ENCODE results near the gene MED13.
"Not testable (repeated sequence)": the region's sequence is repeated elsewhere in the genome, so short reads cannot be mapped to it uniquely, and the experiment has no call there.

MED13 gene

DNA sequence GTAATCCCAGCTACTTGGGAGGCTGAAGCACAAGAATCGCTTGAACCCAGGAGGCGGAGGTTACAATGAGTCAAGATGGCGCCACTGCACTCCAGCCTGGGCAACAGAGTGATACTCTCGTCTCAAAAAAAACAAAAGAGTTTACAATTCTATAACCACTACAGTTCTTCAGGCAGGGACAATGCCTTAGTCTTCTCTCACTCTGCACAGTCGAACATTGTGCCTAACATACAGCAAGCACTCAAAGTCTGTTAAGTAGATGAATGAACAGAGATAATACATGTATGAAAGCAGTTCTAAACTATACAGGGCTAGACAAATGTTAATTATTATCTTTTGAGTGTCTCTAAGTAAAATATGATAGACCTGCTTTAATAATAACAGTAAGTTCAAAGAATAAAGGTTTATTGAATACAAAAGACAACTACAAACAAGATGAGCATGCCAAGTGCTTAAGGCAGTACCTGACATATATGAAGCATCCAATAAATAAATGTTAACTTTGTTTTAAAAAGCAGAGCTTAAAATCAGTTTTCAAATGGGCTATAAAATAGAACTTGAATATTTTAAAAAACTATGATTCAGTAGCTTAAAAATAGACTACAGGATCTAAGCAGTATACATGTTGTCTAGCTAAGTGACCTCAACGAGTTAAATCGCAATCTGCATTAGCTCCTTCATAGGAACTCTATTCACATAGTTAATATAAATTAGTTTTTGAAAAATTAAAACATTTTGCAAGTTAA is 156.6 kb downstream of the MED13 start:
- no peak for DNase-seq (ENCODE audit: low read depth in 2 of 2)

DNA sequence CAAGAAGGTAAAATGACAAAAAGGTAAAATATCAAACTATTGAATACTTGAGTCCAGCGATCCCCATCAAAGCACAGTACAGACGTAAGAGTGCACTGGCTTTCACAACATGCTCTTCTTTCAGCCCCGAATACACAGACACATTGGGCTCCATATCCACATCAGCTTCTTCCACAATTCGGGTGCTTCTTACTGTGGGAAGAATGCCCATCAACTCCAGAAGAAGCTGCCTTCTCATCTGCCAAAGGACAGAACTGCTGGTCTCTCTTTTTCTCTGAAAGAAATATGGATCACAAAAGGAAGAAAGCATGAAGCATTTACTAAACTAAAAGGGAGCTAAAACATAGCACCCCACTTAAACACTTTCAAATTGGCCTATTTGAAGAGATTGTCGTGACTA is 157.7 kb downstream of the MED13 start:
- DNase-seq (ENCODE audit: low read depth in 2 of 2) = no peak

DNA sequence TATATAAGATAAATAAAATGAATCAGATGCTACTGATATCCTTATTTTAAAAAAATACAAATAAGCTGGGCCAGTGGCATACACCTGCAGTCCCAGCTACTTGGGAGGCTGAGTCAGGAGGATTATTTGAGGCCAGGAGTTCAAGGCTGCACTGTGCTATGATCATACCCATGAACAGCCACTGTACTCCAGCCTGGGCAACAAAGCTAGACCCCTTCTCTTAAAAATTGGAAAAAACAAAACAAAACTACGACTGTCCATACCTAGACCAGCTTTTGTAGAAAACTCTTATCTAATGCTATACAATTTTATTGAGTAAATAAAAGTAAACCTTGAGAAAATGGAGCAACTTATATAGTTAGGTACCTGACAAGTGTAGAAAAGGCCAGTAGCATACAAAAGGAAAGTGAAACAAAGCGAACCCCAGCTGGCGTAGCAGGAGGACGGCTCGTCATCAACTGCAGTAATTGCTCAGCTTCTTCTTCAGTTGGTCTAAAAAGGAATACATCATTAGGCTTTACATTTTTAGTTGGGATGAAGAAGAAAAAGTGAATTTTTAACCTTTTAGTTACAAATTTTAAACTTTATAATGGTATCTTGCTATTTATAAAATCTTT is 160.9 kb downstream of the MED13 start:
- no peak for DNase-seq (ENCODE audit: low read depth in 2 of 2)

DNA sequence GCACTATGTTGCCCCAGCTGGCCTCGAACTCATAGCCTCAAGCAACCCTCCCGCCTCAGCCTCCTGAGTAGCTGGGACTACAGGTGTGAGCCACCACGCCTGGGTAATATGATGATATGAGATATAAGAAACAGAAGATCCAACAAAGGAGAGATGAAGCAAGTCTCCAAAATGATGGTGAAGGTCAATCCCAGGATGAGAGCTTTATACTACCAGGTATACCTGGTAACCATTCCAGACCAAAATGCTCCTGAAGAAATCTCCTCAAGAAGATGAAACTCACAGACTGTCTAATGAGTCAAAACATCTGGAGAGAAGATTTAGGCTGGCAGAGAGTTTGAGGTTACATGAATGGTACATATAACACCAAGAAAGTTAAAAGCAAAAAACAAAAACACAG is 161.8 kb downstream of the MED13 start:
- no peak for DNase-seq (ENCODE audit: low read depth in 2 of 2)

DNA sequence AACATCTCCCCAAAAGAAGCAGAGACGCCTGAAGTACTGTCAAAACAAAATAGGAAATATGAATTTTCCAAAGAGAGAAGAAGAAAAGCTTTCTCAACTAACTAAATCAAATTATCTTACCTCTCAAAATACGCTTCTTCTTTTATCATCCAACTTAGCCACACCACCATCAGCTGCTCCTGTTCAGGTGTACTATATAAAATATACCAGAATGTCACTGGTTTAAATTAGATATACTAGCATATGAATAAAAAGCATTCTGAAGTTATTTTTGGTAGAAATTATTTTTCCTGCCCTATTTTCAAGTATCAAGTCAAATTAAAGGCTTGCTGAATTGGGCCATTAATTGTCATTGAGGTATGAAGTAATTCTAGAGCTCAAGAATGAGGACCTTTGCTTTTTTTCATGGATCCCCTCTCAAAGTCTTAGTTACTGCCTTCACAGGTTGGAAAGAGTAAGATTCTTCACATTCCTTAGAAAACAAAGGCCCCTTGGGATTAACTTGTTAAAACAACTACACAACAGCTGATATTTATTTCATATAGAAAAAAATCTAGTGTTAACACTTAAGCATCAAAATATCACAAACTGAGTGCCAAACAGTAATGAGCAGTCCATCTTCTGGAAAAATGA is 167.4 kb downstream of the MED13 start:
- DNase-seq (ENCODE audit: low read depth in 2 of 2) = no peak

DNA sequence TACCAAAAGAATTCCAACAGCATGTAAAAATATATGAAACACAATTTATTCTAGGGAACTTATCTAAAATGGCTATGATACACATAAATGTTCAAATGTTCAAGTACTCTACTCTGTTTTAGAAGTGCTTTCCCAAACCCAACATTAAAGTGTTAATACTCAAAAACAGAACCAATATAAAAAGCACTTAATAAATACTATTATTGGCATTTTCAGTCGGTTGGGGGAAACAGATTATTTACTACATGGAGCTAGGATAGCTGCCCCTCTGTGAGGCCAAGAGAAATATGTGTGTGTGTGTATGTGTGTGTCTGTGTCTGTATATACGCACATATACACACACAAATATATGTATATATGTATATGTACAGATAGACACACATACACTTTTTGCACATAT is 169.7 kb downstream of the MED13 start:
- no peak for DNase-seq (ENCODE audit: low read depth in 2 of 2)

DNA sequence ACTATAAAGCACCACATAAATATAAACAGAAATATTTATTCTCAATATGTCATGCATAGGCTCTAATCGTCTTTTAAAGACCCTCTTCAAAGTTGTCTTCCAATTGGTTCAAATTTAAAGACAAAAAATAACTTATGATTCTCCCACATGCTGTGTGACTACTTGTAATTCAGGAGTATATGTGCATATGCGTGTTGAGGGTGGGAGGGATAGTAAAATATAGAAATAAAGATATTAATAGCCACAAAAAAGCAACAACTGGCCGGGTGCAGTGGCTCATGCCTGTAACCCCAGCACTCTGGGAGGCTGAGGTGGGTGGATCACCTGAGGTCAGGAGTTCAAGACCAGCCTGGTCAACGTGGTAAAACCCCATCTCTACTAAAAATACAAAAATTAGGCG is 170.8 kb downstream of the MED13 start:
- DNase-seq (ENCODE audit: low read depth in 2 of 2) = not testable (repeated sequence)

All from fibroblast of skin of left quadriceps (primary cell).